Body of pancreas (tissue), 4 donors: ENCODE results near the gene TRIM47.

Experiments
- CTCF ChIP-seq, 7 experiments: fragments of 450-650 bp in 4 of 7; fragments of 200-600 bp in 3 of 7; sonication (generic) in 3 of 7; IDR thresholded peaks; one replicate each; pipeline ENCODE4 v1.5.1; 2016 to 2019; ENCODE audit warnings: antibody characterized with exemption in 7 of 7
- POLR2A ChIP-seq, 3 donors: fragments of 450-650 bp; IDR thresholded peaks; one replicate each; pipeline ENCODE4 v1.6.1; 2016; ENCODE audit warnings: antibody characterized with exemption in 3 of 3, mild to moderate bottlenecking in 2 of 3

- TF ChIP-seq POLR2A (IDR thresholded peaks at IDR 0.05) (no peak), CTCF (IDR thresholded peaks at IDR 0.05) (no peak)
Observed at GRCh38 chr17:75826561-75827307, 51.6 kb downstream of the TRIM47 start.
